ENCODE data around the gene TPST1.
"Not testable (repeated sequence)": the region's sequence is repeated elsewhere in the genome, so short reads cannot be mapped to it uniquely, and the experiment has no call there.

The TPST1 gene

DNA sequence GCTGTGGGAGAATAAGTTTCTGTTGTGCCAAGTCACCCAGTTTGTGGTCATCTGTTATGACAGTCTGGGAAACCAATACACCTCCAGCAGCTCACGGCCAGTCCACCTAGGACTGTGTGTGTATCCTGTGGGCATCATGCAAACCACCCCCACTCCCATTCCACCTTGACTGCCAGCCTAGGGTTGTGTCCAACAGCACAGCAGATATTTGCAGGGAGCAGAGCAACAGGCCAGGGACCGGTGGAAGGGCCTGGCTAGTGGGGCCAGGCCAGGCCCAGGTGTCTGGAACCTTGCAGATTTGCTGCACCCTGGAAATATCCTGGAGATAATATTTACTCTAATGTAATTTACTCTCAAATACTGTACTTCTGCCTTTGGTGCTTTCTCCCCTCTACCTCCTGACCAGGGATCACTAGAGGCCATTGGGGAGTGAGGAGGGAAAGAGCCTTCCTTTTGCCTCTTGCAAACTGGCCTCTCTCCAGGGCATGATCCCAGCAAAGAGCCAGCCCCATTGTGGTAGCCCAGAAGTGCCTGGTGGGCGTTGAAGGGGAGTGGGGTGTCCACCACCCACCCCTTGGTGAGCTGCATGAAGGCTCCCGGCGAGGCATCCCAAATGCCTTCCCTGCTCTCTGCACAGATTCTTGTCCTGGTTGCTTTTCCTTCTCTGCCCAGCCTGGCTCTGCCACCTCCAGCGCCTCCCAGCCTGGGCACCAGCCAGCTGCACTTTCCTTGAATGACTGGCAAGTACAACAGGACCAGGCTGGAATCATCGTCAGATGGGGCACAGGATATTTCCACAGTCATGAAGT is 15.2 kb upstream of the TPST1 start:
- DNase-seq = no peak

DNA sequence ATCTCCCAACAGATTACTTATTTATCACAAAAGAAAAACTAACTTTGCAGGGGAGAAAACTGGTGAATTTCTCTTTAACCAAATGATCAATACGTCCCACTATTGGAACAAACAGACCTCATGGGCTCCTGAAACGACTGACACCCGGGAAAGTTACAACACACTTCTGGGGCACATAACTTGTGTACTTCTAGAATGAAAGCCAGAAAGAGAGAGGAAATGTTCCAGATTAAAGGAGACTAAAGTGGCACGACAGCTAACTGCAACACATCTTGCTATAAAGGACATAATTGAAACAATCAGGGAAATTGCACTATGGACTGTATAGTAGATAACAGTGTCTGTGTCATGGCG is 14.7 kb upstream of the TPST1 start:
- no peak for DNase-seq

DNA sequence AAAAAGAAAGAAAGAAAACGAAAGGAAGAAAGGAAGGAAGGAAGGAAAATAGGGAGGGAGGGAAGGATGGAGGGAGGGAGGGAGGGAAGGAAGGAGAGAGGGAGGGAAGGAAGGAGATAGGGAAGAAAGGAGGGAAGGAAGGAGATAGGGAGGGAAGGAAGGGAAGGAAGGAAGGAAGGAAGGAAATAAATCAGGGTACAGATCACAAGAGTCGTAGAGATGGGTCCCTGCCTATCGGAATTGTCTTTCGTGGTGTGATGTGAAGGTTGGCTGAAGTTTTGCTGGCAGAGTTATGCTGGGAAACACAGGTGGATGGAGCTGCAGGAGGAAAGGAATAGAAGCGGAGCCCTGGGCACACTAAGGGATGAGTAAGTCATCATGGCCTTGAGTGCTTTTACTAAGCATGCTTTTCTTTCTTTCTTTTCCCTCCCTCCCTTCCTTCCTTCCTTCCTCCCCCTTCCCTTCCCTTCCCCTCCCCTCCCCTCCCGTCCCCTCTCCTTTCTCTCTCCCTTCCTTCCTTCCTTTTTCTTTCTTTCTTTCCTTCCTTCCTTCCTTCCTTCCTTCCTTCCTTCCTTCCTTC is 11.9 kb upstream of the TPST1 start:
- DNase-seq = no peak

DNA sequence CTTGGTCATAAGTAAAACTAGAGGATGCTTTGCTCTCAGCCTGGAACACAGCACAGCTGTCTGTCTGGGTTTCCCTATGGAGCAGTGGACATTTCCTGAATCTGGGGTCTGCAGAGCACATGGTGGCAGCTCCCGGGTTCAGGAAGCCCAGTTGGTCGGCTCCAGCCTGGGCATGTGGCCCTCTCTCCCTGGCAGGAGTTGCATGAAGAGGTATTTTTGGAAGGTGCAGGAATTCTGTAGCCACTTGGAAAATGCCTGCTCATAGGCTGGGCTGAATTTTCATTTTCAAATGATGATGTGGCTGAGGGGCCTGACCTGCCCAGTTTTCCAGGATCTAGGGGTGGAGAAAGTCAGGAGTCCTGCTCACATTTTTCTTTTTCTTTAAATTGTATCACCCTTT is 6.7 kb upstream of the TPST1 start:
- DNase-seq = no peak

DNA sequence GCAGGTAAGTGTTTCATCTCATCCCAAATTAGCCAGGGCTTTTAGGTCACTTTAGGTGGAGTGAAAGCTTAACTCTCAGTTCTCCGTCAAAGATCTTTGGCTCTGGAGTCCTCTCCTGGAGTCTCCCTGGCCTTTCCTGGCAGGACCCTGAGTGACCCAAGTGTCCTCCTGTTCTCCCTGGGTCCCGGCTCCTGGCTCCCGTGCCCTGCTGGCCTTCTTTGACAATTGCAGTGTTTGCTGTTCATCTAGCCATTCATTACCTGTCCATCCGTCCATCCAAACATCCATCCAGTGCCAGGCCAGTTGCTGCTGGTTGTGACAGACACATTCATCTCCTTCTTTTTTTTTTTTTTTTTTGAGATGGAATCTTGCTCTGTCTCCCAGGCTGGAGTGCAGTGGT is 6.2 kb upstream of the TPST1 start:
- DNase-seq = no peak

DNA sequence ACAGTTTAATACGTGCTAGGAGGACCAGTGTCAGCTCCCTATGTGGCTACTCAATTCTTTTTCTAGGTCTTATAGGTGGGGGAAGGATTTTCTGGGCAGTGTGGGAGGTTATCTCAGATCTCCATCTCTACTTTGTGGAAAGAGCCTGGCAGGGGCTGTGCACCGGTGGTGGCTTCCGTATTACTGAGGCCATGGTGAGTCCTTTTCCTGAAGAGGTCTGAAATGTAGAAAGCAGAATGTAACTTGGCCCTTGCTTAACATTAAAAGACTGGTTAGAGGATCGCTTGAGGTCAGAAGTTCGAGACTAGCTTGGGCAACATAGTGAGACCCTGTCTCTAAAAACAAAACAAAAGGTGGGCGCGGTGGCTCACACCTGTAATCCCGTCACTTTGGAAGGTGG is 2.7 kb upstream of the TPST1 start:
- no peak for DNase-seq

DNA sequence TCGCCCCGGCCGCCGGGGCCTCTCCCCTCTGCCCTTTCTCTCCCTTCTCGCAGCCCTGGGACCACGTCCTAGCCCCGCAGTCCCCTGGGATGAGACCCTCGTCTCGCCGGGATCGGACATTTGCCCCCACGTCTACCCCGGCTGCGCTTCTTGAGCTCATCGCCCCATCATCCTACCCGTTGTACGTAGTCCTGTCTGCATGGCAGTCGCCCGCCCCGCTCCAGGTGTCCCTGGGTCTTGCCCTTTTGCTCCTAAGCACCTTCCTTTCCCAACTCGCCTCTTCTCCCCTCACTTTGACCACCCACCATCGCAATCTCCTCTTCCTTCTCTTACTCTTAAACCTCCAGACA is 582 bp downstream of the TPST1 start:
- no peak for DNase-seq

DNA sequence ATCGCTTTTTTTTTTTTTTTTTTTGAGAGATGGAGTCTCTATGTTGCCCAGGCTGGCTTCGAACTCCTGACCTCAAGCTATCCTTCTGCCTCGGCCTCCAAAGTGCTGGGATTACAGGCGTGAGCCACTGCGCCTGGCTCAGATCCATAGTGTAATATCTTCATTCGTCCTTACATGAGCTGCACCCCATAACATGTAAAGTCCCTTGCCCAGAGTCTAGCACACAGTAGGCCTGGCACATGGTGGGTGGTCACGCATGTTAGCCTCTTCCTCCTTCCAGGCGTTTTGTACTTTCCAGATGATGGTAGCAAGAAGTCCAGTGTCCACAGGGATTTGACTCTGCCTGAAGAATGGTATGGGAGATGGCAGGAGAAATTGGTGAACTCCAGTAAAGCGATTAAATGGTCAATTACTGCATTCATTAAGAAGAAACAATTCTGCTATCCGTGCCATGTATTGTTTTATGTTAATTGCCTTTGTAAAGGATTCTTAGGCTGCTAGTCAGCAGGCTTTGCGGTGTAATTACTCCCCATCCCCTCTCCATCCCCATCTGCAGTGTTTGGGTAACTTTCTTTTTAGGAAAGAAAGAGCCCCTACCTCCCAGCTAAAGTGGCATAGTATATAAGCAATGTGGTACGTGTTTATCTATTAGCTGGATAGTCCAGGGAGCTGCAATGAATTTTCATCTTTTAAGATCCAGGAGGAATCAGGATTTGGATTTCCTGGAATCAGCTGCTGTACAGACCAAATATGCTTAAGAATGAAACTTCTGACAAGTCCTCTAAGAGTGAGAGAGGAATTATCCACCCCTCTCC is 1.2 kb downstream of the TPST1 start:
- DNase-seq = no peak

DNA sequence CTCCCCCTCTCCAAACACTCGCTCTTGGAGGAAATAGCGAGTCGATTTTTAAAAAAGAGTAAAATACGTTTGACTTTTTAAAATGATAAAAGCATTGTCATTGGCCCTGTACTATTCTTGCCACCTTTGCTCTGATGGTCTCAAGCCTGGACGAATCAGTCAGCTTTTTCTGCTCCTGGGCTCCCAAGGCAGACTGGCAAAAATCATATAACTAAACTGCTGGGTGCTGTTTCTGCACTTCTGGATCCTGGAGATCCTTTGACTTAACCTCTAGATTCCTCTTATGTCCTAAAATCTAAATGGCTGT is 1.8 kb downstream of the TPST1 start:
- no peak for DNase-seq

DNA sequence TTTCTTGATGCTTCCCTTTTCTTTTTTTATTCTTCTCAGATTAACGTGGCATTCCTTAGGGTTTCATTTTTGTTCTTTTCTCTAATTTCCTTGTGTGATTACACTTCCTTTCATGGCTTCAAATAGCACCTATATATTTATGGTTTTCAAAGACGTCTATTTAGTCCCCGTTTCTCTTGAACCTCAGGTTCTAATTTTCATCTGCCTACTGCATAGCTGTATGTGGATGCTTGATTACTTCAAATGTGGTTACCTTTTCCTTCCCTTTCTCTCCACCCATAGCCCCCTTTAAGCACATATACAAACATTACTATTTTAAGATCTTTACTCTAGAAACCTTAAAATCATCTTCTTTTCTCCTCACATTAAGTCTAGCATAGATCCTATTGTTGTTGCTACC is 2.4 kb downstream of the TPST1 start:
- no peak for DNase-seq

DNA sequence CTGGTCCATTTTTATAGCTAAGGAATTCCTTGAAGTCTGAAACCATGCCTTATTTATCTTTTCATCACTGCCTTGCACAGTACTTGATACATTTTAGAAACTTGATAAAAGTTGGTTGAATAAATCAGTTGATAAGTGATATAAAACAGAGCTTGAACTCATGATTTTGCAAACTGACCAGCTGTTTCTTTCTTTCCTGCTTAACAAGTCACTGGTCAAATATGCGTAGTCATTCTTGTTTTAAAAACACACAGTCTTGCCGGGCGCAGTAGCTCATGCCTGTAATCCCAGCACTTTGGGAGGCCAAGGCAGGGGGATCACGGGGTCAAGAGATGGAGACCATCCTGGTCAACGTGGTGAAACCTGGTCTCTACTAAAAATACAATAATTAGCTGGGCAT is 6.3 kb downstream of the TPST1 start:
- DNase-seq = no peak

DNA sequence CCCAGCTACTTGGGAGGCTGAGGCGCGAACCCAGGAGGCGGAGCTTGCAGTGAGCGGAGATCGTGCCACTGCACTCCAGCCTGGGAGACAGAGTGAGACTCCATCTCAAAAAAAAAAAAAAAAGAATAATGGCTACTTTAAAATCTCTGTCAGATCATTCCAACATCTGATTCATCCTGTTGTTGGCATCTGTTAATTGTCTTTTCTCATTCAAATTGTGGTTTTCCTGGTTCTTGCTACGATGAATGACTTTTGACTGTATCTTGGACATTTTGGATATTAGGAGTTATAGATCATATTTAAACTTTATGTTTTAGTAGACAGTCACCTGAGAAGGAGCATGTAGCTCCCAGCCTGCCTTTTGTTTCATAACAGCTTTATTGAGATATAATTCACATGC is 8.5 kb downstream of the TPST1 start:
- no peak for DNase-seq

DNA sequence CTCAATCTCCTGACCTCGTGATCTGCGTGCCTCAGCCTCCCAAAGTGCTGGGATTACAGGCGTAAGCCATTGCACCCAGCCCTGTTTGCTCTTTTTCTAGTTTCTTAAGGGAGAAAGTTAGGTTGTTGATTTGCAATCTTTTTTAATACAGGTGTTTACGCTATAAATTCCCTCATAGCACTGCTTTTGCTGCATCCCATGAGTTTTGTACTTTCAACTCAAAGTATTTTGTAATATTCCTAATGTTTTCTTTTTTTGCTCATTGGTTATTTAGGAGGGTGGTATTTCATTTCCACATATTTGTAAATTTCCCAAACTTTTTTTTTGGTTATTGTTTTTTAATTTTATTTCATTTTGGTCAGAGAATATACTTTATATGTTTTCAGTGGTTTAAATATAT is 11.6 kb downstream of the TPST1 start:
- DNase-seq = no peak

DNA sequence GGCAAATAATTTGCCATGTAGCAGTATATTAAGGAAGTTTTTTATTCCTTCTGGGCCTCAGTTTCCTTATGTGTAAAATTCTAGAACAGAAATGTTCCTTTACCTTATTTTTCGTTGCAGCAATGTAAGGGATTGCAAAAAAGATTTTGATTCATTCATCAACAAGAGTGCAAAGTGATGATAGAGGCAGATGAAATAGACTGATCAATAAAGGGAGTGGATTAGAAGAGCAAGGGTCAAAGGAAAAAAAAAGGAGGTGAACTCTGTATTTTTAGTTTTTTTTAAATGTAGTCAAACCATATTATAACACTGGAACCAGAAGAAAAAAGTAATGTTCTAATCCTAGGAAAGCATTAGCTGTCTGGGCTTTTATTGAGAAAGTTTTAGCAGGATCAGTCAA is 14.7 kb downstream of the TPST1 start:
- no peak for DNase-seq

DNA sequence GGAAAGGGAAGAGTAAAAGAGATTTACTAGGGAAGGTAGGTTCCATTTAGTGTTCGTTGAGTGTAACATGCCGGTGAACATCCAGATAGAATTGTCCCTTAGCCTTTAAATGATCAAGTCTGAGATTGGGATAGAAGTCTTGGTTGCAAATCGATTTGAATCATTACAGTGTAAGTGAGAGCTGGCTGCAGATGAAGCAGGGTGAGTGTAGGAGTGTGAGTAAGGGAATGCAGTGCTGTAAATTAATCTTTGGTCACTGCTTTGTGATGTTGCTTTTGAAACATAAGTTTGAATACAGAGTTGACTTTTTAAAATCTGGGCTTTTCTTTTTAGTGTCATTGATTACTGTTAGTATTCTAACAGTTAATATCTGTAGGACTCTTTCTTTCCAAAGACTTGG is 16.3 kb downstream of the TPST1 start:
- DNase-seq = no peak

DNA sequence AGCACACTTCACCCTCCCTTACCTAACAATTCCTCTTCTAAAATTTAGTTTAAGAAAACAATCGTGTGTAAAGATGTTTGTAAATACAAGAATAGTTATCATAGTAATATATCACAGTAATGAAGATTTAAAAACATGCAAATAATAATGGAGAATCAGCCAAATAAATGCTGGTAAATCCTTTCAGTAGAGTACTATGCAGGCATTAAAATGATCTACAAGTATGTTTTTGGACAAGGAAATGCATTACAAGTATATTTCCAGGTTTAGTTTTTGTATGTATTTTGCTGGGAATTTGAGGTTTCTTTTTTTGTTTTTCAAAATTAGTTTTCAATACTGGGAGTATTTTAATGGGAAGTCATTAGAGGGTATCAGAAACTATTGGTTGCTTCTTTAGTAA is 22.7 kb downstream of the TPST1 start:
- no peak for DNase-seq

DNA sequence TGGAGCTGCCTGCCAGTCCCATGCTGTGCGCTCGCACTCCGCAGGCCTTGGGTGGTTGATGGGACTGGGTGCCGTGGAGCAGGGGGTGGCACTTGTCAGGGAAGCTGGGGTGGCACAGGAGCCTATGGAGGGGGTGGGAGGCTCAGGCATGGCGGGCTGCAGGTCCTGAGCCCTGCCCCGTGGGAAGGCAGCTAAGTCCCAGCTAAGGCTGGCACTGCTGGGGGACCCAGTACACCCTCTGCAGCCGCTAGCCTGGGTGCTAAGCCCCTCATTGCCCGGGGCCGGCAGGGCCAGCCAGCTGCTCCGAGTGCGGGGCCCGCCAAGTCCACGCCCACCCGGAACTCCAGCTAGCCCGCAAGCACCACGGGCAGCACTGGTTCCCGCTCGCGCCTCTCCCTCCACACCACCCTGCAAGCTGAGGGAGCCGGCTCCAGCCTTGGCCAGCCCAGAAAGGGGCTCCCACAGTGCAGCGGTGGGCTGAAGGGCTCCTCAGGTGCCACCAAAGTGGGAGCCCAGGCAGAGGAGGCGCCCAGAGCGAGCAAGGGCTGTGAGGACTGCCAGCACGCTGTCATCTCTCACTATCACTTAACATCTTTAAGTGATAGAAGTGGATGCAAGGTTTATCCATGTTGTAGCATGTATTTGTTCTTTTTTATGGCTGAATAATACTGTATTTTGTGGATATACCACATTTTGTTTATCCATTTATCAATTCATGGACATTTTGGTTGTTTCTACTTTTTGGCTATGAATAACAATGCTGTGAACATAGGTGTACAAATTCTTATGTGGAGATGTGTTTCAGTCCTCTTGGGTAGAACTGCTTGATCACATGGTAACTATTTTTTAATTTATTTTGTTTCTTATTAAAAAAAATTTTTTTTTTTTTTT is 26.4 kb downstream of the TPST1 start:
- DNase-seq = not testable (repeated sequence)

DNA sequence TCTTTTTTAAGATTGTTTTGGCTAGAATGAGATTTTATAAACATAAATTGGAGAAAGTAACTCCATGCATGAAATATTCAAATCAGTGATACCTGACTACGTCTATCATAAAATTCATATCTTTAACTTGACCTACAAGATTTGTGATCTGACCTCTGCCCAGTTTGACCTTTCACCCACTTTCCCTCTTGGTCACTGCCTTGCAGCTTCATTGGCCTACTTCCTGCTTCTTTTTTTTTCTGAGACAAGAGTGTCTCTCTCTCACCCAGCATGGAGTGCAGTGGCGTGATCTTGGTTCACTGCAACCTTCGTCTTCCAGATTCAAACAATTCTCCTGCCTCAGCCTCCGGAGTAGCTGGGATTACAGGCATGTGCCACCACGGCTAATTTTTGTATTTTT is 28.5 kb downstream of the TPST1 start:
- DNase-seq = no peak

DNA sequence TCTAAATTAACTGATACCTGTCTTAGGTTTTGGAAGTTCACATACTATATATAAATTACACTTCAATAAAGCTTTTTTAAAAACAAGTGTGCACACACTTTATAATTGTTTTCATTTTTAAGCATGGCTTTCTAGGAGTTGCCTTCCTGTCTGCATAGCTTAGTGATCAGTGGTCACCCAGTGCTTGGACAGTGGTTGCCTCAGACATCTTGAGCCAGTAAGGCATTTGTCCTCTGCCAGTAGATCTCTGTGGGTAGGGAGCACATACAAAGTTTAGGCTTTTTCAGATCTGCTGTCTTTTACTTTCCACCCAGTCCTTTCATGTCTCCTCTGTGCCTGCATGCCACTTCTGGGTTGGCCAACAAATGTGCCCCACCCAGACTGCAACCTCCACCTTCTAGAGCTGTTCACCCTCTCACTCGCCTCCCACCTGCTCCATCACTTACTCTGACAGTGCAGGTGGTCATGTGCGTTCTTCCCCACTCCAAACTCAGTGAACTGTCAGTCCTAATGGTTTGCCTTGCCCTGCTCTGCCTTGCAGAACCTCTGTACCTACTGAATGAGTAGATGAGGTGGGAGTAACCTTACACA is 31.7 kb downstream of the TPST1 start:
- no peak for DNase-seq

DNA sequence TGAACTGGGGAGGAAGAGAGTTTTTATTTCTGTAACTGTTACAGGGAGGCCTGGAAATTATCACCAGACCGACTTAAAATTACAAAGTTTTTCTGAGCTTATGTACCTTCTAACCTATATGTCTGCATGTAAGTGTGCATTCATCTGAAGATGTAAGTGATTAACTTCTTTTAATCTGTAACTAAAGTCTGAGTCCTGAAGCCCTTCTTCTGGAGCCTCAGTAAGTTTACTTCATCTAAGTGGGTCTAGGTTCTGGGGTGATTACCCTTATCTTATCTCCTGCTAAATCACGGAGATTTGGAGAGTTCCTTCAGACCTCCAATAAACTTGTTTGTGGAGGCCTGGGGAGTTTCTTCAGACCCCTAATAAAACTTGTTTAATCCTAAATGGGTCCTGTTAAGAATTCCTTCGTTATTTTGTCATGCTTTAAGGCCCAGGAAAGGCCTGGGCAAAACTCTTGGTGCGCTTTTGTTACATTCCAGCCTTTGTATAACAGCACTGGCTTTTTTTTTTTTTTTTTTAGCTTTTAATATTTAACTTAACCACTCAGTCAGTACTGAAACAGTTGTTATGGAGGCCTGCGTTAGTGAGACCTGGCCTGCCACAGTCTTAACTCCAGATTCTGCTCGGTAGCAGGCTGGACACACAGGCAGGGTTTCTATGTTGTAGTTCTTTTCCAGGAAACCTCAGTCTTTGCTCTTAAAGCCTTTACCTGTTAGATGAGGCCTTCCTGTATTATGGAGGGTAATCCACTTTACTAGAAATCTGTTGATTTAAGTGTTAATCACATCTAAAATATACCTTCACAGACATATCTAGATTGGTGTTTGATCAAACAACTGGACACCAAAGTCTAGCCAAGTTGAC is 33.0 kb downstream of the TPST1 start:
- no peak for DNase-seq

DNA sequence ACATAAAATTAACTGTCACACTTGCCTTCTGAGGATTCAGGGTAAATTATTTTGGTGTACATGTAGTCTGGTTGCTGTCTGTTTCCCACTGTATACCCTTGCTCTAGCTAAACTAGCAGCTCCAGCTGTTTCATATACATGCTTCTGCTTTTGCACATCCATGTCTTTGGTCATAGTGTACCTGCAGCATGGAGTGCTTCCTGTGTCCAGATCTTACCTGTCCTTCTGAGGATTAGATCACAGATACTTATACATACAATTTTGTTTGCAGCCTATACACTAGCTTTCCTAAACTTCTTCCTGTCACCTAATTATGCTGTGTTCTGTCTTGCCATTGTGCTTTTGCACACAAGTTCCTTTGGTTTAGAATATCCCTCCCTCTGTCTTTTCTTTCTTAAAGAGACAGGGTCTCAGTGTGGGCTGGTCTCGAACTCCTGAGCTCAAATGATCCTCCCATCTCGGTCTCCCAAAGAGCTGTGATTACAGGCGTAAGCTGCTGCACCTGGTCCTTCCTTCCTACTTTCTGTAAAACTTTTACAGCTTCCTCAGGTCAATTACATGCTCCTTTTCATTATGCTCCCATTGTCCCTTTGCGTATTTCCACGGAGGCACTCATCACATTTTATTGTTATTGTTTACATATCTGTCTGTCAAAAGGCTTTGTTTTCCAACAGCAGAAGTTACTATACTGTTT is 33.8 kb downstream of the TPST1 start:
- DNase-seq = no peak

DNA sequence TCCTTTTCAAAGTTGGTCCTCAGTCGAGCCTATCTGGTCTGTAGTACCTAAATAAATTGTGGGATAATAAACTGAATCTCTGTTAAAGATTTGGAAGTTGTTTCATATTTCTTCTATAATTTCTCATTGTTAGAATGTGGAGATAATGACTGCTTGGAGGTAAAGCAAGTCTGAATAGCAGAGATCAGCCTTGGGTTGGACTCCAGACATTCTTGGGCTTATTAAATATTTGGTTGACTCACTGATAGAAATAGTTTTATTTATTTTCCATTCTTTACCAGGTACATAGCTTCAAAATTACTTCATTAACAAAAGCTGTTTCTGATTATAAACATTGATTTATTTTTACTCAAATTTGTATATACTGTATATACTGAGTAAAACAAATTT is 34.3 kb downstream of the TPST1 start:
- no peak for DNase-seq

Data from CD4-positive, alpha-beta T cell treated with Interleukin-17A for 1 hour (primary cell).